Erythroblast (primary cell): ENCODE measurements around the gene CCND2.

ENCODE experiments used
- GATA1 ChIP-seq: IDR thresholded peaks from 2 replicates; pipeline ENCODE4 v1.6.1; 2011; ENCODE audit warnings: low read depth, mild to moderate bottlenecking, control low read depth, low read length, moderate library complexity
- POLR2A ChIP-seq: IDR thresholded peaks from 2 replicates; pipeline ENCODE4 v1.6.1; 2011; ENCODE audit warnings: mild to moderate bottlenecking, low read length

- TF ChIP-seq POLR2A, result no peak
- no peak for TF ChIP-seq GATA1
Measured at GRCh38 chr12:4230526-4230925, 43.0 kb upstream of the CCND2 start.
